NCI-H2196 (cell line): ENCODE results near the gene PERM1.
A peak's percentile ranks its signal among the peaks of the same experiment; 100 is the strongest.
"Not testable (repeated sequence)": the region's sequence is repeated elsewhere in the genome, so short reads cannot be mapped to it uniquely, and the experiment has no call there.

Source experiments
- DNase-seq: peaks from one replicate; lab custom pipeline; 2025; ENCODE audit not compliant: unreplicated experiment; lab: John Stamatoyannopoulos, UW

The PERM1 gene

GRCh38 chr1:950881-951280 lies 31.0 kb downstream of the PERM1 start:
- DNase-seq = no peak

- no peak for DNase-seq
Observed at GRCh38 chr1:950268-950667, 31.6 kb downstream of the PERM1 start.

GRCh38 chr1:947958-948357 lies 33.9 kb downstream of the PERM1 start:
- DNase-seq = no peak

- DNase-seq = not testable (repeated sequence)
Observed at GRCh38 chr1:946811-947210, 35.1 kb downstream of the PERM1 start.

GRCh38 chr1:945688-946556 lies 36.0 kb downstream of the PERM1 start:
- DNase-seq = no peak

GRCh38 chr1:944341-945325 lies 37.3 kb downstream of the PERM1 start:
- no peak for DNase-seq

- no peak for DNase-seq
Observed at GRCh38 chr1:943545-944340, 38.1 kb downstream of the PERM1 start.

- no peak for DNase-seq
Observed at GRCh38 chr1:942864-943533, 38.9 kb downstream of the PERM1 start.

GRCh38 chr1:942411-942821 lies 39.5 kb downstream of the PERM1 start:
- no peak for DNase-seq

GRCh38 chr1:941588-942383 lies 40.1 kb downstream of the PERM1 start:
- DNase-seq = peak; percentile 96

GRCh38 chr1:941015-941587 lies 40.8 kb downstream of the PERM1 start:
- no peak for DNase-seq

- DNase-seq = peak; percentile 66
Observed at GRCh38 chr1:940107-941014, 41.5 kb downstream of the PERM1 start.

GRCh38 chr1:939511-940106 lies 42.3 kb downstream of the PERM1 start:
- DNase-seq = no peak

GRCh38 chr1:938711-939489 lies 43.0 kb downstream of the PERM1 start:
- DNase-seq = no peak

- DNase-seq = no peak
Observed at GRCh38 chr1:938088-938683, 43.7 kb downstream of the PERM1 start.

- no peak for DNase-seq
Observed at GRCh38 chr1:937521-937920, 44.4 kb downstream of the PERM1 start.
